Putamen (tissue), 1 donor: ENCODE results near the gene MAP2K3.
"Not testable (repeated sequence)": the region's sequence is repeated elsewhere in the genome, so short reads cannot be mapped to it uniquely, and the experiment has no call there.

Experiments
- DNase-seq: peaks from one replicate; pipeline ENCODE4 v3.0.0-alpha.2; 2016; ENCODE audit warnings: low spot score

The MAP2K3 gene

DNA sequence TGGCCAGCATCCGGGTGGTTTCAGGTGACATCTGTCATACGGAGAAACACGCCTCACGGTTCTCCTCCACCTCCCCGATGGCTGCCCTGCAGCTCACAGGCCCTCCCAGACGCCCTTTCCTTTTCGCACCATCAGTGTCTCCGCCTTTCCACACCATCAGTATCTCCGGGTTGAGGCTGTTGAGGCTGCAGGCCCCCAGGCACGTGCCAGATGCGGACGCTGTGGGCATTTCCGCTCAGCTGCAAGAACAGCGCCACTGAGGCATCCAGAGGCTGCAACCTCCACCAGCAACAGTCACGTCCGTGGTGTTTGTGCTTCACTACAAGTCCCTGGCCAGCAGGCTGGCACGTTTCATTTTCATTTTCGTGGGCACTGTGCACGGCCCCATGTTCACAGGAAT, 66.0 kb downstream of the MAP2K3 start:
- not testable (repeated sequence) for DNase-seq

DNA sequence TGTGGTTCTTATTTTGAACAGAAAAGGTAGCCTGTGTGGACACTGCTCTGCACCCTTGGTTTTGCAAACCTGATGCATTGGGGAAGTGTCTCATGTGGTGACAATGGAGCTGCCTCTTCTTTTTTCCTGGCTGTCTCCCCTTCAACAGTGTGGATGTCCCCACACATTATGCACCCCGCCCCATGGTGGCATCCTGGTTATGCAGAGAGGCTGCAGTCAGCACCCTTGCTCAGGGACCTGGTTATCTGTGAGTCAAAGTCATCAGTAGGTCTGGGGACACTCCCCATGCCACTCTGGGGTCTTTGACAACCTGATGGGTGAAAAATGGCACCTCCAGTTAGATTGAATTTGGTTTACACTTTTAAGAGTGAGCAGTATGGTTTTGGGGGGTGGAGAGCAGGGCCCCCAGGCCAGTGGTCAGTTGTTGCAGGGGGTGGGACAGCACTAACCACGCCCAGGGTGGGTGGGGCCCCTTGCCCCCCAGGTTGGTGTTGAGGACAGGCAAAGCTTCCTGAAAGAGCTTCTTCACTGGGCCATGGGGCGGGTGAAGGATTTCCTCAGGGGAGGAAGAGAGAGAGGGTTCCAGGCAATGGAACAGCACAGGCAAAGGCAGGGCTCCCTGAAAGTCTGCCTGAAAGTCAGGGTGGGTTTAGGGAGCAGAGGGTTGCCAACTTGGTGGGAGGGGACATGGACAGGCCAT, 67.0 kb downstream of the MAP2K3 start:
- no peak for DNase-seq

DNA sequence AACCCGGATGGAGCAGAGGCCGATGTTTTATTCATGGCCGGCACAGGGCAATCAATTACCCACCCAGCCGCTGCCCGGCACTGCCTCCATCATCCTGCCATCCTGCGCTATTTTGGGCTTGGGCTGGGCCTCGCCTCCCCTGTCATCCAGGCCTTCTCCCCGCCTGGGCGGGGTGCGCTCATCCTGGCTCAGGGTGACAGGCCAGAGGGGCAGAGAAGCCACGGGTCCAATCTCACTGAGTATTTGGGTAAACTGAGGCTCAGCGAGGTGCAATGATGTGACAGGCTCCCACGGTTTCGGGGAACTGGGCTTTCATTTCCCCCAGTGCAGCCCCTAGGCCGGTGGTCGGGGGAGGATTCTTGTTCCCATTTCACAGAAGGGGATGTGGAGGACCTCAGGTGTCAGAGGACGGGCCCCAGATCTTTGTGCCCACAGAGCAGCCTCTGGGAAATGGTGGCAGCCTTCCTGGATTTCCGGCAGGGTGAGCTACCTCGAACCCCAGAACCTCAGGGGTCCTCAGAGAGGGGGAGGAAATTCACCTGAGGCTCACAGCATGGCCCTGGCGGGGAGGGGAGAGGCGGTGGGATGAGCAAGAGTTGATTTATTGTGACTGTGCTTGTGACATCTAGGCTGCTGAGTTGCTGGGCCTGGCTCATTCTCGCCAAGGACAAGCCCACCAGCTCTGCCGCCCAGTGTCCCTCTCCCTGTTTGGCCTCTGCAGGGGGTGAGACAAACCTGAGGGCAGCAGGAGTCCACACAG, 67.9 kb downstream of the MAP2K3 start:
- DNase-seq = no peak

DNA sequence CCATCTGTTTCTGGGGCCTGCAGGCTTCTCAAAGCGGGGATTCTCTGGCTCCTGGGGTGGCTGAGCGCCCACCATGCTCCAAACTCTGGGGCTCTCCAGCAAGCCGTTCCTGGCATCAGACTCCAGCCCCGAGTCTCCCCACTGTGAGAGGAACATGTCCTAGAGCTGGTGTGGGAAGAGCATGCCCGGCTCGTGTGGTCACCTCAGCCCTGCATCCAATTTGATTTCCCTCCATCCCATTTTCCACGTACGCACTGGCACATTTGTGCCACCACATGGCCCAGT, 68.4 kb downstream of the MAP2K3 start:
- no peak for DNase-seq

DNA sequence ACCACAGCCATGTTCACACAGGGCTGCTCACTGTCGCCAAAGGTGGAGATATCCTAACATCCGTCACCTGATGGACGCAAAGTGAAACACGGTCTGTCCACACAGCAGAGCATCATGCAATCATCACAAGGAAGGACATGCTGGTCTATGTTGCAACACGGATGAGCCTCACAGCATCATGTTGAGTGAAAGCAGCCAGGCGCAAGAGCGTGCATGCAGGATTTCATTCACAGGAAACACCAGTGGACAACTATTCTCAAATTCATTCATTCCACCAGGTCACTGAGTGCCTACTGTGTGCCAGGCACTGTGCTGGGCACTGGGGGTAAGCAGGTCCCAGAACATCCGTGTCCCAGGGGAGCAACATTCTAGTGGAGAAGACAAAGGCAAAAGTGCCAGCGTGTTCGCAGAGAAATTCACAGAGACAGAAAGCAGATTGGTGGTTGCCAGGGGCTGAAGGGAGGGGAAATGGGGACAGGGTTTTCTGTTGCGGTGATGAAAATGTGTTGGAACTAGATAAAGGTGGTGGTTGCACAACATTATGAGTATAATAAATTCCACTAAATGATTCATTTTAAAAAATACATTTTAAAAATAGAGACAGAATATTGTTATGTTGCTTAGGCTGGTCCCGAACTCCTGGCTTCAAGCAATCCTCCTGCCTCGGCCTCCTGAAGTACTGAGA, 69.0 kb downstream of the MAP2K3 start:
- no peak for DNase-seq

DNA sequence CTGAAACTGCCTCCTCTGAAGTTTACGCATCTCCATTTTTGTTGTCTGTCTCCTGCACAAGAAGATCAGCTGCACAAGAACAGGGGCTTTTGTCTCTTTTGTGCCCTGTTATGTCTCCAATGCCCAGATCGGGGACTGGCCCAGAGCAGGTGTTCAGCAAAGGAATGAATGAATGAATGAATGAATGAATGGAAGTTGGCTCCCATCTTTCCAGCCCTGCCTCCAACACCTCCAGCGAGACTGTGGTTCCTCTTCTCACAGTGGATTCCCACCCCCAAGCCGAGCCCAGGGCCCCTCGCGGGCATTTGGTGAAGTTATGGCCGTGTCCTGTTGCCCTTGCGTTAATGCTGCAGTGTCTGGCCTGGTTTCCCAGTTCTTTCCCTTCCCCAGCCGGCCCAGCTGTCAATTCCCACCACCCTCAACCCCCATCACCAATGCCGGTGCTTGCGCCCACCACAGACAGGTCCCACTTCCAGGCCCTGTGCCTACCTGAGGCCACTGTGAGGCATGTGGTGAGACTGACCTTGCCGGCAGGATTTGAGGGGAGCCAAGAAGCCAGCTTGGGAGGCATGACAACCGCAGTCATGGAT, 70.4 kb downstream of the MAP2K3 start:
- no peak for DNase-seq

DNA sequence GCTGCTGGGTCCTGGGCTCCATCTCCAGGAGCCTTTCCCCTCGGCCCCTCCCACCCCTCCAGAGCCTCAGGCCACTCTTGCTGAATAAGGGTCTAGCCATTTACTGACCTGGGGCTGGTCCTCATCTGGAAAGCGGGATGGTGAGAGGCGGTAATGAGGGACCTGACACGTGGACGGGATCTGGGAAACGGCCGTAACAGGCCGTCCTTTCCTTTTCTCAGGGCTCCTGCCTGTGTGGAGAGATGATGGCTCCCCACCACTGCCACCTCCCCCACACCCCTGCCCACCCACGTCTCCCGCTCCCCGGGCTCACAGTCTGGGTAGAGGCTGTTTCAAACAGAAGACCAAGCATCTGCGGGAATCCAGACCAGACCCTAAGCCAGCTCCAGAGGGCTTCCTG, 71.1 kb downstream of the MAP2K3 start:
- DNase-seq = no peak

DNA sequence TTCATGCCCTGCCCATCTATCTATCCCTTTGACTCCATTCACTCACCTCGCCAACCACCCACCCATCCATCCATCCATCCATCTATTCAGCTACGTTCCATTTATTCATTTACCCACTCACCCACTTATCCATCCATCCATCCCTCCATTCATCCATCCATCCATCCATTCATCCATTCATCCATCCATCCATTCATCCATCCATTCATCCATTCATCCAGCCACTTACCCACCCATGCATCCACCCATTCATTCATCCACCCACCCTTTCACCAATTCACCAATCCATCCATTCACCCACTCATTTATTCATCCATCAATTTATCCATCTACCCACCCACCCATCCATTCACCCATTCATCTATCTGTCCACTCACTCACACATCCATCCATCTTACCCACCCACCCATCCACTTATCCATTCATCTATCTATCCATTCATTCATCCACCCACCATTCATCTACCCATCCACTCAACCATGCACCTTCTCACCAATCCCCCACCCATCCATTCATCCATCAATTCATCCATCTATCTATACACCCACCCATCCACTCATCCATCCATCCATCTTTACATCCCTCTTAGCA, 72.1 kb downstream of the MAP2K3 start:
- no peak for DNase-seq

DNA sequence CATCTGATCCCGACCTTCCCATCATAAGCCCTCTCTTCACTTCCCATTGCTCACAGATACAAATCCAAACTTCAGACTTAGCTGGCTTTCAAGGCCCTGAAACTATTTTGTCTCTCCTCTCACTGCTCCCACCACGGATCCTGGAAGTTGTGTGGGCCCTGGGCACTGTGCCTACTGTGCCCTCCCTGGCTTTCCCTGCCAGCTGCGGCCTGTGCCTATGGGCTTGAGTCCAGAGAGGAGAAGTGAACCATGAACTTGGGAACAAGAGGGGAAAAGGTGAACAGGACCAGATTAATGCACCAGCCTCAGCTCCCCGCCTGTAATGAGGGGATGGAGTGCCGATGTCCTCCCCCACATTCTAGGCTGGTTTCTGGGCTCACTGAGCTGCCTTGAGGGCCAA, 72.8 kb downstream of the MAP2K3 start:
- no peak for DNase-seq

DNA sequence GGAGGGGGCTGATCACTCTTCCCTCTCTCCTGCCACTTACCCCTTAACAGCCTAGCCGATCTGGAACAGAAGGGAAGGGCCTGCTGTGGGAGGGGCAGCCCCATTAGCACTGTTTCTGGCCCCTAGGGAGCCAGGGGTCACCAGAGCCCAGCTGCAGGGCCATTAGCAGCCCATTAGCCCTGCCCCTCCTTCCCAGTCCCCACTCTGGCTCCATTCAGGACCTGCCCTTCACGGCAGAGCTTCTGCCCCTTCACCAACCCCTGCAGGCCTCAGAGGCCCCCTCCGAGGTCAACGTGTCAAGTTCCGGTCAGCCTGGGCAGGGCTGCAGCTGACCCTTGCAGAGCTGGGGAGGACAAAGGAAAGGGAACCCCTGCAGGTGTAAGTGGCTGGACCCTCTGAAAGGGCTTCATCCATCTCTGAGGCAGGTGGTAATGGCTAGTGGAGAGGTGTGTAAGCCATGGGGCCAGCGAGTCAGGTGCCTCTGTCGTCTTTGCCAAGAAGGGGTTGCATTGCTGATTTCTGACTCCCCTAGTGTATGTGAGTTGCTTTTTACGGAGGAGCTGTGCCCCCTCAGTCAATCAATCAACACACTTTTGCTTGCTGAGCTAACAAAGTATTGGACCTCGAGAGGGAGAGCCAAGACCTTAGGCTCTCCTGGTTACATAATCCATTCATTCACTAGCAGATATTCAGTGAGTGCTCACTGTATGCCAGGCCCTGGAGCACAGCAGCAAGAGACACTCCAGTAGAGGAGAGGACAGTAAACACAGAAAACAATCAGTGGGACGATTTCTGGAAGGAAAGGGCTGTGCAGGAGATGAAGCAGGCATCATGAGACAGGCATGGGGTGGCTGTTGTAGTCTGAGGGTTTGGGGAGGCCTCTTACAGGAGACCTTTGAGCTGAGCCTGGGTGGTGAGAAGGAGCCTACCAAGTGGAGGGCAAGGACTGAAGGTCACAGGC, 73.5 kb downstream of the MAP2K3 start:
- DNase-seq = no peak

DNA sequence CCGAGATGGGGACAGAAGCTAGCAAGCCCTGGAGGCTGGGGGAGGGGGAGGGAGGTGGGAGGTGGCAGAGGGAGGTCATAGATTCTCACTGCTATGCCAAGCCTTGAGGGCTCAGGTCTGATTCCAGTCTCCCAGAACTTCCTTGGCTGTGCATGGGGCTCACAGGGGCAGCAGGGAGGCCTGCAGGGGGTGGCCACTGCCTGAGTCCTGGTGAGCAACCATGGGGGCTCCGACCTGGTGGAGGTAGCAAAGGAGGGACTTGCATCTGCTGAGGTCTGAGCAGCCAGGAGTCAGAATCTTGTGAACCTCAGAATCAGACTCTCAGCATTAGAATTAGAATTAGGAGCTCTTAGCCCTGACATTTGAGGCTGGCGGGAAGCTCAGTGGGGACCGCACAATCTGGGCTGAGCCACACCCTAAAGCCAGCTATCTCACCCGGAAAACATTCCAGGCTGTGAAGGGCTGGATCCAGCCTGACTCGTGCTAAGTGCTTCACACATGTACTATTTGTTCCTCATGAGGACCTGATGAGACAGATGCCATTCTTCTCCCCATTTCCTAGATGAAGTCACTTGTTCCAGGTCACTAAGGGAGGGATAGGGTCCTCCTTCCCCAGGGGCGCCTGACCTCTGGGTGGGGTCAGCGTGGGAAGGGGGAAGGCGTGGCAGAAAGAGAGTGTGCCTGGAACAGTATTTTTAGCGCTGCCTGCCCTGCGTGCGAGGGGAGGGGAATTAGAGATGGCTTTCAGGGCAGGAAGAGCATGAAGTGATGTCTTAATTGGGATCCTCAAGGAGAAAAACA, 74.4 kb downstream of the MAP2K3 start:
- no peak for DNase-seq

DNA sequence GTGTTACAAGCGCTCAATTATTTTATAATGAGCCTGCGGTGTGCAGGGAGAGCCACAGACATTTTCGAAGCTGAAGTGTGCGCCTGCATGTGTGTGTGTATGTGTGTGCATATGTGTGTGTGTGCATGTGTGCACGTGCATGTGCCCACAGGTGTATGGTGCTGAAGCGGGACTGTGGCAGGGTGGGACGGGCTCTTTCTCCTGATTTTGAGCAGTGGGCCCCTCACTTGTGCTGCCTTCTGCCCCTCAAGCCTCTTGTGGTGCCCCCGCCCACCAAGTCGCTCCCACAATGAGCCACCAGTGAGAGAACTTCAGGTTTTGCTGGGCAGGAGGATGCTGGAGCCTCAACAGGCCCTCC, 75.0 kb downstream of the MAP2K3 start:
- DNase-seq = no peak

DNA sequence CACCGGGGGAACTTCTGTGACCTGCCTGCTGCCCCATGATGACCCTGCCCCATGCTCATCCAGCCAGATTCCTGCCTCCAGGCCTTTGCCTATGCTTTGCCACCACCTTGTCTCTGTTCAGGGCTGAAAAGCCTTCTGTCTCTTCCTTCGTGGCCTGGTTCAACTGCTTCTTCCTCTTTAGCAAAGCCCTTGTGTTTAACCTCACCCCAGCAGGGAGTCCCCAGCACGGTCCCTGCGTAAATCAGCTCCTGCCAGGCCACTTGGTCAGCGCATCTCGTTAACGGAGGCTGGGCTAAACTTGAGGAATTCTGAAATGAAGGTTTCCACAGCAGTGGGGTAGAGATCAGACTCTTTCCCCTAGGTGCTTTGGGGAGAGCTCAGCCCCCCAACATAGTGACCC, 75.5 kb downstream of the MAP2K3 start:
- no peak for DNase-seq

DNA sequence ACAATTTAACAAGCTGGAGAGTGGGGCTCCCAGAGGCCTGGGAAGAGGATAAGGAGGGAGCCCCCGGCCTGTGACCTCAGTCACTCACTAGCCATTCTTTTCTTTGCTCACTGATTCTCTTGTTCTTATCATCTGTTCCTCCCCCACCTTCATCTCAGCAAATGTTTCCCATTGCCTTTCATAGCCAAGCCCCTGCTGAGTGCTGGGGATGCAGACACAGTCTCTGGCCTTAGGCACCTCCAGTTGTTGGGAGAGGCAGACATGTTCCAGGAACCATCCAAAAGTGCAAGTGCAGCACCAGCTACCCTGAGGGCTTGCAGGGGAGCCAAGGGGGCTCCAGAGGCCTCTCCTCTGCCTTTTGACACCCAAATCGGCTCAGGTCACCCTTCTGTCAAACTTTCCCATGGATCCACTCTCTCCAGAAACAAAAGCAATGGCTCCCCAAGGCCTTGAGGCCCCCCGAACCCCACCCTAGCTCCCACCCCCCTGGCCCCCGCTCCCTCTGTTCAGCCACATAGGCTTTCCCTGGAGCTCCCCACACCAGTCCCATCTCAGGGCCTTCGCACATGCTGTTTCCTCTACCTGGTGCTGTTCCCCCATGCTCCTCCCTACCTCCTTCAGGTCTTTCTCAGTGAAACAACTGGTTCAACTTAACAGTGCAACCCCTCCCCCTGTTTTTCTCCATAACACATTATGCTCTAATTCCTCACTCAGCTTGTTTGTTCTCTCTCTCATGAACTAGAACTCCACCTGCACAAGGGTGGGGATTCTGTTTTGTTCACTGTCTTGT, 76.7 kb downstream of the MAP2K3 start:
- no peak for DNase-seq

DNA sequence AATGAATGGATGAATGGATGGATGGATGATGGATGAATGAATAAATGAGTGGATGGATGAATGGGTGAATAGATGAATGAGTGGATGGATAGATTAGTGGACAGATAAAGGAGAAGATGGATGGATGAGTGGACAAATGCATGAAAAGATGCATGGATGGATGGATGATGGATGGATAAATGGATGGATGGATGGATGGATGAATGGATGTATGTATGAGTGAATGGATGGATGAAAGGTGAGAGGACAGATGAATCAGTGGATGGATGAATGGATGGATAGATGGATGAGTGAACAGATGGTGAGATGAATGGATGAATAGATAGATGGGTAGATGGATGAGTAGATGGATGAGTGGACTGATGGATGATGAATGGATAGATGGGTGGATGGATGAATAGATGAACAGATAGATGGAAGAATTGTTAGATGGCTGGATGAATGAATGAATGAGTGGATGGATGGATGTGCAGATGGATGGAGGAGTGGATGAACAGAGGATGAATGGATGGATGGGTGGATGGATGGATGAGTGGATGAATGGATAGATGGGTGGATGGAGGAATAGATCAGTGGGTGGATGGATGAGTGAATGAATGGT, 77.9 kb downstream of the MAP2K3 start:
- no peak for DNase-seq

DNA sequence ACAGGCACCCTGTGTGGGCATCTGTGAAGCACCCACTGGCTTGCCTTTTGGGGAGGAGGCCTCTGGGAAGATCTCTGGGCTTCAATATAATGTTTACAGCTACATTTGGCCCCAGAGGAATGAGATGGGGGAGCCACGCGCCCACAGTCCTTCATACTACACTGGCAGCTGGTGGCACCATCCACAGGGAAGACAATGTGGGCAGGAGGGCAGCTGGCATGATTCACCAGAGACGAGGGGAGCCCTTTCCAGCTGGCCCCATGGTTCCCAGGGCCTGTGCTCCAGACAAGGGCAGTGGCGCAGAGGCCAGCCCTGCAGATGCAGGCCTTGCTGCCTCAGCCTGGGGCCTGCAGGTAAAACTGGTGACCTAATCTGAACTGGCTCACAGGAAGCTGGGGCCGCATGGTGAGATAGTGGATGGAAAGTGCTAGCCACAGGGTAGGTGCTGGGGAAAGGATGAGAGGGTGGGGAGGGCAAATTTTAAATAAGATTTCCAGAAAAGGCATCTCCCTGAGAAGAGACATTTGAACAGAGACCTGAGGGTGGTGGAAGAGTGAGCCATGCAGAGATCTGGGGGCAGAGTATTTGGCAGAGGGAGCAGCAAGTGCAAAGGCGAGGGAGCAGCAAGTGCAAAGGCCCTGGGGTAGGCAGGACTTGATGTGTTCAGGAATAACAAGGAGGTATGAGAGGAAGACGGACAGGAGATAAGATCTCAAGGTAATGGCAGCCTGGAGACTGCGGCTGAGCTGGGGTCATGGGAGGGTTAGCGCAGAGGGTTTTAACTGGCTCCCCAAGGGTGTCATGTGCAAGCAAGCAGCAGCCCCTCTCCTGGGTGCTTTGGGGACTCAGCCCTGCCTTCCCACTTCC, 79.5 kb downstream of the MAP2K3 start:
- DNase-seq = no peak
